ENCODE data around the gene OLFML1.

OLFML1 gene

GRCh38 chr11:7559398-7560283 lies 74.3 kb downstream of the OLFML1 start:
- no peak for DNase-seq (ENCODE audit: low read depth in 2 of 2)

All from stimulated activated CD4-positive, alpha-beta T cell treated with anti-CD3 and anti-CD28 coated beads, Interleukin-4, amount 100 ng/mL, for 48 hours (primary cell).